Fibroblast of the conjunctiva (primary cell): Measurements from ENCODE around the gene AKAP13.
A peak's percentile ranks its signal among the peaks of the same experiment; 100 is the strongest.
"Not testable (repeated sequence)": the region's sequence is repeated elsewhere in the genome, so short reads cannot be mapped to it uniquely, and the experiment has no call there.

Experiments used
- DNase-seq: peaks from one replicate; pipeline ENCODE4 v3.0.0-alpha.2; 2010; ENCODE audit warnings: low read depth

AKAP13 gene

DNA sequence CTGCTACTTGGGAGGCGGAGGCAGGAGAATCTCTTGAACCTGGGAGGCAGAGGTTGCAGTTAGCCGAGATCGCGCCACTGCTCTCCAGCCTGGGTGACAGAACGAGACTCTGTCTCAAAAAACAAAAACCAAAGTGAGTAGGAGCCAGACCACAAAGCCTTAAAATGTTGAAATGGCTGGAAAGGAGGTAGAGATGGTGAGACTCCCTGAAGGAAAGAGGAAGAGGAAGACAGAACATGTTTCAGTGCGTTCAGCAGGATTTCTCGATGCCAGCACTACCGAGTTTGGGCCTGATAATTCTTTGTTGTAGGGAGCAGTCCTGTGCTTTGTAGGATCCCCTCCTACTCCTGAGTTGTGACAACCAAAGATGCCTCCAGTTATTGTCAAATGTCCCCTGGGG, 189.9 kb downstream of the AKAP13 start:
- DNase-seq = no peak

DNA sequence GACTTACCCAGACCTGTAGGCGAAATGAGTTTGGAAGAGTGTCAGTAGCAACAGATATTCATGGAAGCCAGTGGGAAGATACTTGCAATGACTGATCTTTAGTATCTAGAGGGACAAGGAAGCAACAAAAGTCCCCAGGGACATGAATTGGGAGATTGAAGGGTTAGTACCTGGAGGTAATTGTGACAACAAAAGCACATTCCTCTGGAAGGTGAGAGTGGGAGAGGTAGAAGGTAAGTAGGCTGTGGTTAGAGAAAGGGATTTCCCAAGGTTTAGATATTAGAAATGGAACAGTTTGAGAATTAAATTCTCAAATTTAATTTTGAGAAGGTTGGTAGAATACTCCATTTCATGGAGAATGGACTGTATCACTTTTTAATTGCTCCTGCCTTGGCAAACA, 191.4 kb downstream of the AKAP13 start:
- DNase-seq = no peak

DNA sequence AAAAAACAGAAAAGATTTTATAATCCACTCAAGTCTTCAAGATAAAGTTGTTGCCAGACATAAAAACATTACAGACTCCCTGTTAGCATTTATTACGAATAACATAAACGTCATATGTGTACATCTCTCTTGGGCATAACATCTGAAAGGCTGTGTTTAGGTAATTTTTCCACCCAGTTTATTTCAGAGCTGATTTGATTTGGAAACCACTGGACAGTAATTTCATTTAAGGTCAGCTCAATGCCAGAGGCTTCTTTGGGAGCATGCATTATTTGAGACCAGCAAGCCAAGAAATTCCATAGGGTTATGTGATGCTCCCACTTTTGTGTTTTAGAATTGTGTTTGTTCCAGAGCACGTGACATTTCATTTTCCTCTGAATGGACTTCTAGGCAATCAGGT, 196.0 kb downstream of the AKAP13 start:
- no peak for DNase-seq

DNA sequence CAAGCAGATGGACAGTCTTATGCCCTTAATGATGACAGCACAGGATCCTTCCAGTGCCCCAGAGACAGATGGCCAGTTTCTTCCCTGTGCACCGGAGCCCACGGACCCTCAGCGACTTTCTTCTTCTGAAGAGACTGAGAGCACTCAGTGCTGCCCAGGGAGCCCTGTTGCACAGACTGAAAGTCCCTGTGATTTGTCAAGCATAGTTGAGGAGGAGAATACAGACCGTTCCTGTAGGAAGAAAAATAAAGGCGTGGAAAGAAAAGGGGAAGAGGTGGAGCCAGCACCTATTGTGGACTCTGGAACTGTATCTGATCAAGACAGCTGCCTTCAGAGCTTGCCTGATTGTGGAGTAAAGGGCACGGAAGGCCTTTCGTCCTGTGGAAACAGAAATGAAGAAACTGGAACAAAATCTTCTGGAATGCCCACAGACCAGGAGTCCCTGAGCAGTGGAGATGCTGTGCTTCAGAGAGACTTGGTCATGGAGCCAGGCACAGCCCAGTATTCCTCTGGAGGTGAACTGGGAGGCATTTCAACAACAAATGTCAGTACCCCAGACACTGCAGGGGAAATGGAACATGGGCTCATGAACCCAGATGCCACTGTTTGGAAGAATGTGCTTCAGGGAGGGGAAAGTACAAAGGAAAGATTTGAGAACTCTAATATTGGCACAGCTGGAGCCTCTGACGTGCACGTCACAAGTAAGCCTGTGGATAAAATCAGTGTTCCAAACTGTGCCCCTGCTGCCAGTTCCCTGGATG, 198.7 kb downstream of the AKAP13 start:
- no peak for DNase-seq

DNA sequence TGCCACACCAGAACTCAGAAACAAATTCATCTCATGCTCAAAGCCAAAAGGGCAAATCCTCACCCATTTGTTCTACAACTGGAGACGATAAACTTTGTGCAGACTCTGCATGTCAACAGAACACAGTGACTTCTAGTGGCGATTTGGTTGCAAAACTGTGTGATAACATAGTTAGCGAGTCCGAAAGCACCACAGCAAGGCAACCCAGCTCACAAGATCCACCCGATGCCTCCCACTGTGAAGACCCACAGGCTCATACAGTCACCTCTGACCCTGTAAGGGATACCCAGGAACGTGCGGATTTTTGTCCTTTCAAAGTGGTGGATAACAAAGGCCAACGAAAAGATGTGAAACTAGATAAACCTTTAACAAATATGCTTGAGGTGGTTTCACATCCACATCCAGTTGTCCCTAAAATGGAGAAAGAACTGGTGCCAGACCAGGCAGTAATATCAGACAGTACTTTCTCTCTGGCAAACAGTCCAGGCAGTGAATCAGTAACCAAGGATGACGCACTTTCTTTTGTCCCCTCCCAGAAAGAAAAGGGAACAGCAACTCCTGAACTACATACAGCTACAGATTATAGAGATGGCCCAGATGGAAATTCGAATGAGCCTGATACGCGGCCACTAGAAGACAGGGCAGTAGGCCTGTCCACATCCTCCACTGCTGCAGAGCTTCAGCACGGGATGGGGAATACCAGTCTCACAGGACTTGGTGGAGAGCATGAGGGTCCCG, 199.7 kb downstream of the AKAP13 start:
- no peak for DNase-seq

DNA sequence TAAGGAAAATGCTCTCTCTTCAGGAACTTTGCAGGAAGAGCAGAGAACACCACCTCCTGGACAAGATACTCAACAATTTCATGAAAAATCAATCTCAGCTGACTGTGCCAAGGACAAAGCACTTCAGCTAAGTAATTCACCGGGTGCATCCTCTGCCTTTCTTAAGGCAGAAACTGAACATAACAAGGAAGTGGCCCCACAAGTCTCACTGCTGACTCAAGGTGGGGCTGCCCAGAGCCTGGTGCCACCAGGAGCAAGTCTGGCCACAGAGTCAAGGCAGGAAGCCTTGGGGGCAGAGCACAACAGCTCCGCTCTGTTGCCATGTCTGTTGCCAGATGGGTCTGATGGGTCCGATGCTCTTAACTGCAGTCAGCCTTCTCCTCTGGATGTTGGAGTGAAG, 200.5 kb downstream of the AKAP13 start:
- no peak for DNase-seq

DNA sequence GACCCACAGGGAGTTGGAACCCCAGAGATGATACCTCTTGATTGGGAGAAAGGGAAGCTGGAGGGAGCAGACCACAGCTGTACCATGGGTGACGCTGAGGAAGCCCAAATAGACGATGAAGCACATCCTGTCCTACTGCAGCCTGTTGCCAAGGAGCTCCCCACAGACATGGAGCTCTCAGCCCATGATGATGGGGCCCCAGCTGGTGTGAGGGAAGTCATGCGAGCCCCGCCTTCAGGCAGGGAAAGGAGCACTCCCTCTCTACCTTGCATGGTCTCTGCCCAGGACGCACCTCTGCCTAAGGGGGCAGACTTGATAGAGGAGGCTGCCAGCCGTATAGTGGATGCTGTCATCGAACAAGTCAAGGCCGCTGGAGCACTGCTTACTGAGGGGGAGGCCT, 201.1 kb downstream of the AKAP13 start:
- no peak for DNase-seq

DNA sequence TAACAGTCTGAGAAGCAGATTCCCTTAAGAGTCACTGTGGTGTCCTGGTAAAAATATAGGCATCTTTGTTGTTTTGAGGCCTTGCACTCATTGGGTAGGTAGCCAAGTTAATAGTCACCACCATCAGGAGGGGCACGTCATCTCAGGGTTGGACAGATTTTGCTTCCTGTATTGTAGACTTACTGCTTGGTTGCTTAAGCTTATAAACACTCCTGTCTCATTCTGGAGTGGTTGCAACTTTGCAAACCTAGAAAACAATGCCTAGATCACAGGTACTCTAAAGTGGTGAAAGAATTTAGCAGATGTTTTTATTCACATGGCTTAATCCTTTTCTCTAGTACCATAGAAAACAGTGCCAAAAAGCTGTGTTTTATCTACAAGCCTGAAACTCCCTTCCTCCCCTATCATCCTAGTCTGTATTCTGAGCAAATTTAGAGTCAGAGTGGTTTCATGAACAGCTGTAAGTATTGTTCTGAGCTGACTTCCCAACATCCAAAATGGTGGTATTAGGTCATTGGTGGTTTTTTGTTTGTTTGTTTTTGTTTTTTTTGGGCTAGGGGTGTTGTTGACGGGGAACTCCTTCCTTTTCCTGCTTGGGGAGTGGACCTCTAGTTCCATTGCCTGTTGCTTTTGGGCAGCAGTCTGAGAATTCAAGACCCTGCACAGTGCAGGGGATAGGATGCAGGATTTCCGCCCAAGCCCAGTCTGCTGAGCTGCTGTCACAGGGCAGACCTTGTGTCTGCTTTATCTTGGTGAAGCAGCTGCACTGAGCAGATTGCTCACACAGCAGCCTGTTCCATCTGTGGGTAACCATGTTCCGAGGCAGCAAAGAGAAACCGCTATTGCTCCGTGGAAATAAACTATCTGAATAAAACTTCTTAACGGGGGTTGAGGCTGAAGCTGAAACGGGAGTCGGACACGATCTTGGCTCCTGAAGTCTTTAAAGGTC, 202.0 kb downstream of the AKAP13 start:
- DNase-seq = no peak

DNA sequence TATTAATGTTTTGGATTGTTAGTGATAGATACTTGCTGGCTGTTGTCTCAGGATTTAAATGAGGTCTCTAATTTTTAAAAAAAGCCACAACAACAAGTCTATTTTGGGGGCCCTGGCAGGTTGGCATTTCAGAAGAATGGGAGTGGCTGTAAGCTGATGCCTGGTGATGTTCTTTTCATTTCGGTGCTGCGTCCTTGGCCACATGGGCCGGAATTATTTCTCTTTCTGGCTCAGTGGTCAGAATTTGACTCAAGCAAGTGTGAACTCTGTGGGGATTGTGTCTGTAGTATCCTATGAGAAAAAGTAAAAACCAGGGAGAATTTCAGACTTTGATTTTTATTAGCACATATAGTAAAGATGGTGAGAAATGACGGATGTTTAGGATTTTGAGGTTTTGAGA, 203.0 kb downstream of the AKAP13 start:
- DNase-seq = no peak

DNA sequence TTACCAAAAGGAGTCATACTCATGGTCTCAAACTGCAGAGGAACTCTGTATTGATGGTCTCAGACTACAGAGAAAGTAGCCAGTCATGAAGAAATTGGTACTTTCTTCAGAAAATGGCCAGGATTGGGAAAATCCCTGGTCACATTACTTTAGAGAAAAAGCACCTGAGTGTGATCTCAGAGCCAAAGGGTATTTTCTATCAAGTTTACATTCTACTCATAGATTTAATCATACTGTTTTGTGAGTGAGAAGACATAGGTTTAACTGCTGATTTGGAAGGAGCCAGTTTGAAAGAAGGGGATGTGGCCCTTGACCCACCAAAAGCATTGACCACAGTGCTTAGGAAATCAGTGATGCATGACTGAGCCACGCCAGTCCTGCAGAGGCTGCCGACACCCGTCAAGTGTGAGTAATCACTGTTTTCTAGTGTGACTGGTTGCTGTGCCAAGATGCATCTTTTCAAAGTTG, 203.6 kb downstream of the AKAP13 start:
- DNase-seq = no peak

DNA sequence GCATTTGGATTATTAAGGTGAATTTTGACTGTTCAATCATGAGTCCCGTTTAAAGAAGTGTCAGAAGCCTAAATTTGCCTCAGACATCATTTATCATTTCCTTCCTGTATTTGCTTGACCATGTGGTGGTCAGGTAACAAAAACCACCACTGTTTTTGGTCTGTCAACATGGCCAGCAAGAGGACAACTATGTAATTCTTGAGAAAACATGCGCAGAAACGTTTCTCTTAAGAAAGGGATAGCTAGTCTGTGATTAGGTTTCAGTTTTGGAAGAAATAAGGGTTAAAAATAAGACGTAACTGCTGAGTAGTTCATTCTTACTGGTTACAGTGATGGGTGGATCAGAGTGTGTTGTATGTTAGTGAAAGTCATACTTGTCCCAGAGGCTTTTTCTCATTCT, 204.5 kb downstream of the AKAP13 start:
- no peak for DNase-seq

DNA sequence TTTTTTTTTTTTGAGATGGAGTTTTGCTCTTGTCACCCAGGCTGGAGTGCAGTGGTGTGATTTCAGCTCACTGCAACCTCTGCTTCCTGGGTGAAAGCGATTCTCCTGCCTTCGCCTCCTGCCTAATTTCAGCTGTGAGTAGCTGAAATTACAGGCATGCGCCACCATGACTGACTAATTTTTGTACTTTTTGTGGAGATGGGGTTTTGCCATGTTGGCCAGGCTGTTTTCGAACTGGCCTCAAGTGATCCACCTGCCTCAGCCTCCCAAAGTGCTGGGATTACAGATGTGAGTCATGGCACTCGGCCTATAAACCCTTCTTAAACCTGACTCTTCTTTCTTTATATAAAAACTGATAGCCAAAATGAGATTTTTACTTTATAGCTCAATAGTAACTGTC, 205.8 kb downstream of the AKAP13 start:
- not testable (repeated sequence) for DNase-seq

DNA sequence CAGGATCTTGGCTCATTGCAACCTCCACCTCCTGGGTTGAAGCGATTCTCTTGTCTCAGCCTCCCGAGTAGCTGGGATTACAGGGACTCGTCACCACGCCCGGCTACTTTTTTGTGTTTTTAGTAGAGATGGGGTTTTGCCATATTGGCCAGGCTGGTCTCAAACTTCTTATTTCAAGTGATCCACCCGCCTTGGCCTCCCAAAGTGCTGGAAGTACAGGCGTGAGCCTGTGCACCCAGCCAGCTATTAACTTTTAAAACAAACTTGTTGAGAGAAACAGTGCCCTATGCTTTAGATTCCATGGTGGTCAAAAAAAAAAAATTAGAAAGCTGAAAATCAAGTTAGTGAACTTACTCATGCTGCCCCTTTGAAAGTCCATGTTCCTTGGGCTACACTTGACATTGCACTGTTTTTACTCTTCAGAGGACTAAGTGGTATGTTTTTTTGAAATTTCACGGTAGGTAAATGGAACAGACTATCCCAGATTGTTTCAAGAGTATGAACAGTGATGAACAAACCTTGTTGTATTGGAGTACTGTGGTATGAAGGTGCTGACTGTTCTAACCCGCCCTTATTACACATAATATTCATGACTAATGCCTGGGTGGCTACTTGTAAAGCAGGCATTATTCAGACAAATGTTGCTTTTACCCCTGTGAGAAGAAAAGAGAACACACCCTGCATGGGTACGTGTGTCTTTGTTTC, 207.5 kb downstream of the AKAP13 start:
- no peak for DNase-seq

DNA sequence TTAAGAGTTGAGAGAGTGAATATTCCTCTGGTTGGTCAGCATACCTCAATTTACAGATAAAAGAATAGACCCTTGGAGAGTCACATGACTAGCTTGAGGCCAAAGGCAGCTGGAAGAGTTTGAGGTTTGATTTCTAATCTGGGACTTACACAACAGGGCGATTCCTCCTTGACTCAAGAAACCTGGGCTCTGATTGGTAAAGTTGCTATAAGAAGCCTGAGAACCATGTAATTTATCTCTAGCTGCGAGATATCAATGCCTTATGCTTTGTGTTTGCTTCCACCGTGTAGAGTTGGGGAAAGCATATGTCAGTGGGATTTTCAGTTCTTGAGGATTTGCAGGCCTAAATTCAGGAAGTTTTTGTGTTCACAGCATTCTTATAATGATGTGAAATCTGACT, 208.3 kb downstream of the AKAP13 start:
- DNase-seq = no peak

DNA sequence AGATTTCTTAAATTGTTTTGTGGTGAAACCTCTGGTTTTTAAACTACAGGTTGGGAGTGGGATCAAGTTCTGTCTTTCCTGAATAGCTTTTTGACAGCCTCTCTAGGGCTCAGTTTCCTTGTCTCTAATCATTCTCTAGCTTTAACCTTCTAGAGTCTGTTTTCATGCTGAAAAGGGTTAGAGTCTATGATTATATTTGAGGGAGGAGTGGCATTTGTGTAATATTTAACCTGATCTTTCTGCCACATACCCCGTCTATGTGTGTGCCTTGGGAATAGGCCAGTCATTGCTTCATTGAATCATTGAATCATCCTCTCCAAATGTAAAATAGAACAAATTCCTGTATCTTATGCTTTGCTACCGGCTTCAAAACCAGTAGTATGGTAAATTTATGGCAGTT, 209.4 kb downstream of the AKAP13 start:
- no peak for DNase-seq

DNA sequence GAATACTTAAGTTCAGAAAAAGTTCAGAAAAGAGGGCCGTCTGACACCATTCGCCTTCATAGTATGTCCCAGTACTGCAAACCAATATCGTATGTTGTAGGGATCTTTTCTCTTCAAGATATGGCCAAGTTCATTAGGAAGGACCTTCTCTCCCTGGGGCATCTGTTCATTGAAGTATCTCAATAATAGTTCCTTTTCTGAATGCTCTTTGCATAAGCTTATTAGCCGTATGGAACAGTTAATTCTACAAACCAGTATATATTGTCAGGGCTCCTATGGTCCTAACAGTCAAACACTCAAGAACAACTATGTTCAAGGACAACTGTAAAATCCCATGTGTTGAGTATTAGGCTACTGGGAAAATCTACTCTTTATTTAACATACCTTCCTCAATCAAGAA, 211.2 kb downstream of the AKAP13 start:
- no peak for DNase-seq

DNA sequence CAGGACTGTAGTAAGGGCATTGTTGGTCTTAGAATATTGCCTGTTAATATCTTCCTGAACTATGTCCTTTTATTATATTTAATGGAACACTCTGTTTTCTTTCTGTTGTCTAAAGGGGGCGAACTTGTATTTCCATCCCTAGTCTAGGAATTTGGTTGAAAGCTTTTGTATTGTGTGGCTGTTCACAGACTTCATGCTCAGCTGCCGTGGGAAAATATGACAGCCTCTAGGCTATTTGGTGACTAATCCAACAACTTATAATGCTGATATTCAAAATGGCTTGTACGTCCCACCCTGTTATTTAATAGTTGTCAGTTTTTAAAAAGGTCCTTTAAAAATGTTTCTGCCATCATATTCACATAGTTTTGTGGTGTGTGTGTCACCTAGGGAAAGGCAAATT, 211.7 kb downstream of the AKAP13 start:
- peak; percentile 40 for DNase-seq

DNA sequence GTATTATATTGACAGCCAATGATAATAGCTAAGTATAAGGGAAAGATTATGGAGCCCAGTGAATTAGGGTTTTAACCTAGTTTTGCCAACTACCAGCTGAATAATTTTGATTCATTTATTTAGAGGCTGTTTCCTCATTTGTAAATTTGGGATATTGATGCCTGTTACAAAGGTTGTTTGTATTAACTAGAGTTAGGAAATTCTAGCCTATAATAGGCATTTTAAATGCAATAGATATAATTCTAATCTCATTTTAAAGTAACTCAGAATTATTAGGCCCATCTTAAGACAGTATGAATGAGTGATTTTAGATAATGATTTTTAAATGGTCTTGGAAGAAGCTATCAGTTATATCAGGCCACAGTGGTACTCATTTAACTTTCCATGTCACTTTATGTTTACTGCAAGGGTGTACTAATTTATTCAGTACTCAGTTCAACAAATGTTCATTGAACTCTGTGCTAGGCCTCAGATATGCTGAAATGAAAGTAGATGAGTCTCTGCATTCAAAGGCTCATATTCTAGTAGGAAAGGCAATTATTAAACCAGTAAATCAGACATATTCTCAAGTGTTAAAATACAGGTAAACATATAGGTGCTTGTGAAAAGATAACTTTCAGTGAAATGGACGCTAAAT, 213.5 kb downstream of the AKAP13 start:
- DNase-seq = no peak

DNA sequence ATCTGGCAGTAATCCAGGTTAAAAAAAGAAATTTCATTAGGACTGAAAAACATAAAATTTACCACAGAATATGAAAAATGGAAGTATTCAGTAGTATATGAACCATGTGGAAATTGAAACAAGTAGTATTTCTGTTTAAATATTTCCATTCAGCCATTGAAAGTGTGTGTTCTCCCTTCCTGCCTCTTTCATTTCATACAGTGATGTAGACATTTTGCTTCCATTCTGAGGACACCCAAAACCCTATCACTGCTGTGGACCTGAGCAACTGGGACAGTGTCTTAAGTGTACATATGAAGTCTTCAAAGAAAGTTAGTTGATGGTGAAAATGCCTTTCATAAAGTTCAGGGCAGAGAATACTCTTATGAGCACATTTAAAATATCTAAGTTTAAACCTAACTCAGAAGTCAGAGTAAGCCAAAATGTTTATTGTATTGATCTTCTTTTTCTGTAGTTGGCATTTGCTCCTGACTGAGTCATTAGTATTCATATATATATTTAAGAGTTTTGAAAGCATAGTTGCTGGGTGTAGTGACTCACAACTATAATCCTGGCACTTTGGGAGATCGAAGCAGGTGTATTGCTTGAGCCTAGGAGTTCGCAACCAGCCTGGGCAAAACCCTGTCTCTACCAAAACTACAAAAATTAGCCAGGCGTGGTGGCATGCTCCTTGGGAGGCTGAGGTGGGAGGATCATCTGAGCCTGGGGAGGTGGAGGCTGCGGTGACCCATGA, 215.6 kb downstream of the AKAP13 start:
- no peak for DNase-seq

DNA sequence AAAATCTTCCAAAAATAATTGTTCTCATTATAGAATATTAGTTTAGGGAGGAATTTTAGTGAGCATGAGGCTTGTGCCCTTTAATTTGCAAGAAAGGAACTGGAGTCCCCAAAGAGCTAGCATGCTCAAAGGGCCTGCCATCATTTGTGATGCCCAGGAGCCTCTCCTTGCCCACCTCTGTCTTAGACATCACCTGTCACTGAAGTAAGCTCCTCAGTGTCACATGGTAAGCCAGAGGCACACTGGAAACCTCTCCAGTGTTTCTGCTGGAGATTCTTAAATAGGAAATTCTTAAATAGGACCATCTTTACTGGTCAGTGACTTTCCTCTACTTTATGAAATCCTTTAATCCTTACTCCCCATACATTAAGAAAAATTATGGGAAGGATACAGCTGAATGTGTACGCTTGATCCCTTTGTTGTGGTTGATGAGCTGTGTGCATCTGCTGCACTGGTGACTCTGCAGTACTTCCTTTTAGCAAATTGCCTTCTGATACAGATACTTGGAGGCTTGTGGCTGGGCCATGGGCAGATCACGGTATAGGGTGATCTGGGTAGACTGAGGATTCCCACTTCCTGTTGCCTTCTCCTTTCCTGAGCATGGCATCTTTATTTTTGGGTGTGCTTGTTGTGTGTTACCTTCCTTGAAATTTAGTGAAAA, 216.9 kb downstream of the AKAP13 start:
- no peak for DNase-seq
